GM18505 (cell line): Measurements from ENCODE around the gene CD276.

Experiments
- ATAC-seq: cut with Tn5 transposase; IDR thresholded peaks from one replicate; pipeline ENCODE4 v1.9.1; 2021; ENCODE audit not compliant: unreplicated experiment
- POLR2A ChIP-seq: IDR thresholded peaks from 4 replicates; pipeline ENCODE4 v1.6.1; 2011; ENCODE audit warnings: borderline replicate concordance; ENCODE audit not compliant: insufficient read depth, insufficient read length; ENCODE audit errors: extremely low read depth

CD276 gene

DNA sequence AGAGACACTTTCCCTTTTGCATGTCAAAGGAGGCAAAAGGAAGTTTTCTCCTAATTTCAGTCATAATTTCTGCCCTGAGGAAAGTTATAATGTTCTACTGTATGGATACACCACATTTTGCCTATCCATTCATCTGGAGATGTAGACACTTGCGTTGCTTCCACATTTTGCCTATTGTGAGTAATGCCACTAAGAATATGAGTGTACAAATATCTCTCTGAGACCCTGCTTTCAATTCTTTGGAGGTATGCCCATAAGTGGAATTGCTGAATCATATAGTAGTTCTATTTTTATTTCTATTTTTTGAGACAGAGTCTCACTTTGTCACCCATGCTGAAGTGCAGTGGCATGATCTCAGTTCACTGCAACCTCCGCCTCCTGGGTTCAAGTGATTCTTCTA is 3.6 kb upstream of the CD276 start:
- no peak for TF ChIP-seq POLR2A
- ATAC-seq = no peak

DNA sequence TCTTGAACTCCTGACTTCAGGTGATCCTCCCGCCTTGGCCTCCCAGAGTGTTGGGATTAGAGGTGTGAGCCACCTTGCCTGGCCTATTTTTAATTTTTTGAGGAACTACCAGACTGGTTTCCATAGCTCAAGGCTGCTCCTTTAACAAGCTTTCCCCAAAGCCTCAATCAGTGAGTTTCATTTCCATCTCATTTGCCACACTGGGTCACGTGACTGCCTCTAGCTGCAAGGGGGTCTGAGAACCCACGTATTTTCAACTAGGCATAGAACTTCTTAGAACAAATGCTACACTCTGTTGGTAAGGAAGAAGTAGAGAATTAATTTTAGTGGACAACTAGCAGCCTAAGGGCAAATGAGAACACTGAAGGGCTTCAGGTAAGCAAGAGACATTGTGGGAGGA is 3.1 kb upstream of the CD276 start:
- no peak for ATAC-seq
- TF ChIP-seq POLR2A = no peak

DNA sequence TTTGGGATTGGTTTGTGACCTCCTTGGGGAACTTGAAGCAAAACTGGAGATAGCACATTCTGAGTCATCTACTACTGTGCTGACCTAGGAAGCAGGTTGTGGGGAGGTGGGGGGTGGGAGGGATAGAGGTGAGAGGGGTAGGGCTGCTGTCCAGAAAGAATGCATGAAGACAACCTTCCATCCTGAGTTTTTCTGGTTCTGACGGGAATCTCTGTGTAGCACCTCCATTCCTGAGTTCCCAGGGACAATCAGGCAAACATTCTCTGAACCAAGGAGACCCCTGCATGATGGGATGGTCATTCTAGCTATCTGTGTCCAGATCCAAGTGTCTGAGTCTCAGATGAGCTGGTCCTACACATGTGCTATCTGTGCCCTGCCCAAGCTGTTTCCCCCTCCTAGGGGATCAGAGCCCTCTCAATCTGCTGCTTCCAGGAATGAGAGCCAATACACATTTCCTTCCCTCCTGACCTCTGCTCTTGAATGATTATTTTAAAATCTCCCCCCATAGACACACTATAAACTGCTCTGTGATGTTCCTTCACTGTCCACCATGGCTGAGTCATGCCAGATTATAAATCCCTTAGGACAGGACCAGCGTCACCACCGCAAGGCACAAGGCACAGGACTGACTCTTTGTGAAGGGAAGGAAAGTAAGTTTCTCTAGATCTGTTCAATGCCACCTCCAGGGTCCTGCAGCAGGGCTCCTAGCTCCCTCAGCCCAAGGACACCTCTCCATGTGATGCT is 2.2 kb upstream of the CD276 start:
- ATAC-seq = no peak

DNA sequence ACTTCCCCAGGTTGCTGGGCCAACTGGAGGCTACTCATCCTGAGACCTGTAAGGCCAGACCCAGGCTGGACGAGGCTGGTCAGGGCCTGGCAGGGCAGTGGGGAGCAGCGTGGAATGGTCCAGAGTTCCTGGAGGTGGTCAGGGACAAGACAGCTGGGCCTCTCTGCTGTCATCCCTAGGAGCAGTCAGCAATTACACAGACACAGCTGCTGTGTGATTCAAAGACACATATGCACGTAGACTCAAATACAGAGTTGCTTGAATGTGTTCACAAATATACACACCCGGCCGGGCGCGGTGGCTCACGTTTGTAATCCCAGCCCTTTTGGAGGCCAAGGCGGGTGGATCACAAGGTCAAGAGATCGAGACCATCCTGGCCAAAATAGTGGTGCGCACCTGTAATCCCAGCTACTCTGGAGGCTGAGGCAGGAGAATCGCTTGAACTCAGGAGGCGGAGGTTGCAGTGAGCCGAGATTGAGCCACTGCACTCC is 1.5 kb upstream of the CD276 start:
- ATAC-seq = no peak
- TF ChIP-seq POLR2A = no peak

More for the DNA sequence above, 2.2 kb upstream of the CD276 start:
- no peak for TF ChIP-seq POLR2A

DNA sequence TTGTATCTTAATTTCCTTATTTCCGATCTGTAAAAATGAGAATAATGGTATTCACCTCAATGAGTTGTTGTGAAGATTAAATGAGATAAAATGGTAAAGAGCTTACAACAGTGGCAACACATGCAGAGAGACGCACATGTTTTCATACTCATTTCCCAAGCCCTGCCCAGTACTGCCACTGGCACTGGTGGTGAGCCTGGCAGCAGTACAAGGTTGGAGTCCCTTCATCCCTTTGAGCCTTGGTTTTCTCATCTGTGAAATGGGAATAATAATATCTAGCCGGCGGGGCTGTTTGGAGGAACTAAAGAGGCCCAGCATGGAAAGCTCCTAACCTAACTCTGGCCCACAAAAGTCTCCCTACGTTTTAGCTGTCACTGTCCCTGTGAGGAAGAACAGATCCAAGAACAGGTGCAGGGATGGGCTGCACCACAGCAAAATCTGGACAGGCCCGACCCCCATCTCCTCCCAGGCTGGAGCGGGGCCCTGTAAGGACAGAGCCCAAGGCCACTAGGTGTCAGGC is 866 bp upstream of the CD276 start:
- TF ChIP-seq POLR2A = no peak
- ATAC-seq = no peak

DNA sequence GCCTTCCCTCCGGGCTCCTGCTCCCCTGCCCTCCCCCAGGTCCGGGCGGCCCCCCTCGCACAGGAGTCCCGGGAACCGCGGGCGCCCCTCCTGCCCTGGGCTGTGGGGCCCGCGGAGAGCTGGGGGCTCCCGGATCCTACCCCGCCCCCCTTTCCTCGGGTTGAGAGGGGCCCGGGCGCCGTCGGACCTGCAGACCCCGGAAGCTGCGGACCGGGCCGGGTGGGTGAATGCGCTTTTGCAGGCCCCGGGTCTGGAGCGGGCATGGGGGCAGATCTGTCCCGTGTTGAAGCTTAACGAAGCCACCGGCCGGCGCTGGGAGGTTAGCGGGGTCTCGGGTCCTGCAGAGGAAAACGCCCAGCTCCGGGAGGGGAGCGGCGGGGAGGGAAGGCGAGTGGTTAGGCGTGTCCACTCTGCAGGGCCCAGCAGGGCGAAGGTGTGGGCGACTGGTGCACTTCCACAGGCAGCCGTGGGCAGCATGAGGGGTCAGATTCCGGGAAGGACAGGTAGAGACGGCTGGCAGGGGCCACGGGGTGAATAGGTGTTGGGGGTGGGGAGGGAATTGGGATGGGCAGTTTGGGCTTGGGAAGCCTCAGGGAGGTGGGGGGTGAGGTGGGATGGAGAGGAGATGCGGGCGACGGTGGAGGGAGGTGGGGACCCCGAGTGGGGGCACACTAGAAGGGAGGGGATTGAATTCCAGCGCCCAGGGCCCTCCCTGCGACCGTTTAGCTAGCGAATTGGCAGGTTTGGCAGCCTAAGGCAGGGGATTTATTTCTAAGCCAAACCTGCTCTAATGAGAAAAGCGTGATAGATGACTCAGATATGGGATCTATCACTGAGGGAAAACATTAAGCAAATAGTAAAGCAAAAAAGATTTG is 635 bp downstream of the CD276 start:
- ATAC-seq = no peak
- TF ChIP-seq POLR2A = no peak

DNA sequence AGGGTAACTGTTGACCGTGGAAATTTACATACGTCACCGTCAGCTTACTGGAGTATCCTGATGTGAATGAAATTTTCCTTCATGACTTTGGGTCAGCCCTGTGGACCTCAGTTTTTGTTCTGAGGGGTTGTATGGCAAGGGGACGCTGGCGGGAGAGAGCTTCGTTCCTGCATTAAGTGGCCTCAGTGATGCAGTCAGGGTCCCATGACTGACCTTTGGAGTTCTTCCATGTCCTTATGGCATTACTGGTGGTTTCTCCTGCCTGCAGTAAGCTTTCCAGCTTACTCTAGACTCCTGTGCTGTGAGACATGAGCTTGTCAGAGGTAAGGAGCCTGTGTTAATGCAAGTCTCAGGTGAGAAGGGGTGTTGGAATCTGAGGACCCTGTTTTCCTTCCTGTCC is 1.8 kb downstream of the CD276 start:
- no peak for TF ChIP-seq POLR2A
- no peak for ATAC-seq

DNA sequence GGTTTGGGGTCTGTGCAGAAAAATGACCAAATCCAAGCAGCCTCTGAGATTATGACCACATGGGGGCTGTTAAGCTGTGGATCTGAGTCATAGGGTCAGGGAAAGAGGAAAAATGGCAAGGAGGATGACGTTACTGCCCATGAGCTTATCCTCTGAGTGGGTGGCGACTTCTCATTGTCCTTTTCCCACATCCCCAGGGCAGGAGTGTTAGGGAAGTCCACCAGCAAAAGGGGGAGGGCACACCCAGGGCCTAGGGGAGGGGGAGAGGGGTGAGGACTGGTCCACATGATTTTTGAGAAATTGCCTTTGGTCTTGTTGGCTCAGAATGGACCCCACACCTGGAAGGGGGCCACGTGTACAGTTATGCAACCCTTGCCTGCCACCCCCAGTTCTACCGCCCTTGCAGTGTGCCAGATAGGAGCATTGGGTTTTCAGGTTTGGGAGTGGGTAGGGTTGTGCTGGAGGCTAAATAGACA is 2.6 kb downstream of the CD276 start:
- no peak for ATAC-seq
- no peak for TF ChIP-seq POLR2A

DNA sequence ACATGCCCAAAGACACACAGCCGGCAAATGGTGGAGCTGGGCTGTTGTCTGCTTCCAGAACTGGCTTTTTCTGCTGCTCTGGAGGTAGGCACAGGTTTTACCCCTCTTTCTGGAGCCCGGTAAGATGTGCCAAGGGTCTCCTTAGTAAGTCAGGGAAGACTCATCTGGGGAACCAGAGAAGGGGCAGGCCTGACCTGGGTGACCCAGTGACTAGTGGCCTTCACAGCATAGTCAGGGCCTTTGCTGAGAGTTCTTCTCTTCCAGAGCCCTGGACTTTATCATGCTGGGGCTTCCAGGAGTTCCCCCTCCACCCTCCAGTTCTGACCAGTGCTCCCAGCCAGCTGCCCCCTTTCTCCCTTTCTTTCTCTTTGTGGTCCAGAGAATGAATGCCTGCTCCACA is 3.2 kb downstream of the CD276 start:
- TF ChIP-seq POLR2A = no peak
- no peak for ATAC-seq

DNA sequence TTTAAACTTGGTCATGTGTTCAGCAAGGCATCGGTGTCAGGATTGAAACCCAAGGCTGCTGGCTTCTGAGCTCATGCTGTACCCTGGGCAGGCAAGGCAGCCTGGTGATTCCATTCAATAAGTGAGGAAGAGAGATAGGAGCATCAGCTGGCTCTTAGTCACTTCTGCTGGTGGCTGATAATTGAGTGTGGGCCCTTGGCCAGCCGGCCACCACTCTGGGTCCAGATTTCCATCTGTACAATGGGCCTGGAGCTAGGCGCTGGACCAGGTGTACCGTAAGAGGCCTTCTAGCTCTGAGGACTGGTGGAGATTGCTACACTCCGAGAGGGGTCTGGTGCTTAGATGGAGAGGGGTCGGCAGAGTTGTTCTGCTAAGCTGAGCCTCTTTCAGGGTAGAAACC is 4.3 kb downstream of the CD276 start:
- TF ChIP-seq POLR2A = no peak
- no peak for ATAC-seq

DNA sequence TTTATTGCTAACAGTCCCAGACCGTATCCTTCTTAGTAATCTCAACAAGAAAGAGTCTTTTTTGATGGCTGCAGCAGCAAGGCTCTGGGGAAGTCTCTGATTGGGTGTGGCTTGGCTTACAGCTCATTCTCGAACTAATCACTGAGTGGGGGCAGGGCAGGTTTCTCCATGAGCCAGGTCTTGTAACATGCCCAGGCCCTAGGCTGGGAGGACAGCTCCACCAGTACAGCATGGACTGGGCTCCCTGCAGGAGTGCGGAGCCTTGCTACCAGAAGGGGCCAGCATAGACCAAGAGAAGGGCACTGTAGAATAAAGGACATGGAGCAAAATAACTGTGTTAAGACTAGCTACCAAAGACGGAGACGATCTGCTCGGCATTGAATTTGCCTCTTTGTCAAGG is 7.2 kb downstream of the CD276 start:
- TF ChIP-seq POLR2A = no peak
- no peak for ATAC-seq

DNA sequence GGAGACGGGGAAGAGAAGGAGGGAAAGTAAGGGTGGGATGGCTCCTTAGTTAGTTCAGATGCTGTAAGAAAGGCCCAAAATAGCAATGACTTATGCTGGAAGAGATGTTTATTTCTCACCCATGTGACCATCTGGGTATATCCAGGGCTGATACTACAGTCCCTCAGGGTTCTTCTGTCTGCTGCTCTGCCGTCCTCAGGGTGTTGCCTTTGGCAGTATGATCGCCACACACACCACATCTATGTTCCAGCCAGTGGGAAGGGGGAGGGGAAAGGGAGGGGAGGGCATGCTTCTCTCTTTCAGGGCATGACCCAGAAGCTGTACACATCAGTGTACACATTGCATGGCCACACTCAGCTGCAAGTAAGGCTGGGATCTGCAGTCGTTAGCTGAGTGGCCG is 10.2 kb downstream of the CD276 start:
- ATAC-seq = no peak
- TF ChIP-seq POLR2A = no peak

DNA sequence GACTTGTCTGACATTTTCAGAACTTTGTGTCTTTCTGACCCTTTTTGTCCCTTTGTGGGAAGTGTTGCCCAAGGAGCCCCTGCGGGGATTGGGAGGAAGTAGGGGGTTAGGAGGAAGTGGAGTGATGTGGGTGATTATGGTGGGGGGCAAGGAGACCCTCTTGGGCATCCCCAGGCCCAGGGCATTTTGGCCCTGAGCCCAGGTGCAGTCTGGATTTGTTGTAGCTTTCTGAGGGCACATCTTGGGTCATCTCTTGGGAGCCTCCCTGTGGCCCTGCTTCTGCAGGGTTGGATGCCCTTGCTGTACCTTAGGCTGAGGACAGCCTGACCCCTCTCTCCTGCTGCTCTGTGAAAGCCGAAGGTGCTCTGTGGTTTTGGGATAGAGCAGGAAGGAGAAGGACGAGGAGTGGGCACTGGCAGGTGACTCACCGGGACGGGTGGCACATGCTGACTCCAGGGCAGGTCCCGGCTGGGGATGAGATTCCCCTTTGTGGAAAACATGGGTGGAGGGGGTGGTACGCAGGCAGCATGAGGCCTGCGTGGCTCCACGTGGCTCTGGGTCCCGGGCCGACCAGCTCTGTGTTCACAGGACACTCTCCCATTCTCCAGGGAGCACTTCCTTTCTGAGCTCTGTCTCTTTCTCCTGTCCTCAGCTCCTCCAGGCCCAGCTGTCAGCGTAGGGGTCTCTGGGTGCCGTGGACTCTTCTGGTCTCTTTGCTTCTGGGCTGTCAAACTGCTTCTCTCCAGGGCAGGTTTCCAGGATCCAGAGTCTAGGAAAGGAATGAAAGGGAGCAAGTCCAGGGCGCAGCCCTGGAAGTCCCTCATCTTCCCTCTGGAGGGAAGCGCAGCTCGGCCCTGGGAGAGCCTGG is 11.8 kb downstream of the CD276 start:
- no peak for ATAC-seq
- no peak for TF ChIP-seq POLR2A

DNA sequence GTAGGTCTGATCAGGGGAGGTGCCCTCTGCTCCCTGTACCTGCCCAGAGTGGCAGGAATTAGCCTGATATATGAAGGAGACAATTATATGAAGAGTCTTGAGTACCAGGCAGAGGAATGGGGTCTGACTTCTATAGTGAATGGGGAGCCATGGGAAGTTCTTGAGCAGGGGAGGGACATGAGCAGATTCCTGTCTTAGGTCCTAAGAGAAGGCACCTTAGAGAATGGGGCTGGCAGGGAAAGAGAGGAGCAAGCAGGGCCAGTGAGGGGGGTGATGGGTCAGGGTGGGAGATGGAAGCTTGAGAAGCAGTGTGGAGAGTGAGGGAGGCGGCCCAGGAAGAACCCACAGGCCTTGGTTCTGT is 12.4 kb downstream of the CD276 start:
- TF ChIP-seq POLR2A = no peak
- no peak for ATAC-seq

DNA sequence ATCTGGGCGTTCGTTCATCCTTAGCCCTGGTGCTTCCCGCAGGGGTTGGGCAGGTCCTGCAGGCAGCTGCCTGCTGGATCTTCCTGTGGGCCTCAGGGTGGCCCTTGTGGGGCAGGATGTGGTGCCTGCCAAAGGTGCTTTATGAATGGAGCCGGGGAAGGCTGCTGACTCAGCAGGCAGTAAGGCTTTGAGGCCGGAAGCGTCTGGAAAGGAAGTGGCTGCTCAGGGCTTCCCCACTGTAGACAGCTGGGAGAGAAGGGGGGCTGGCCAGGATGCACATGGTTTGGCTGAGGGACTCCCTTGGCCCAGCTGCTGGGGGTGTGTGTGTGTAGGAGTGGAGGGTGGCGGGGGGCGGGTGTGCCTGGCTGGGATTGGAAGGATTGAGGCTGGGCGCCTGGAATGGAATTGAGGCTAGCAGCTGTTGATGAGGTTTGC is 12.9 kb downstream of the CD276 start:
- peak; percentile 74 for ATAC-seq
- TF ChIP-seq POLR2A = no peak
